Hematopoietic multipotent progenitor cell (in vitro differentiated cells): ENCODE results near the gene INVS. TPM values are rescaled to one million over a fixed set of nuclear protein-coding genes. Genes with fewer than 3 reads are reported as not detected.

Source experiments
- DNase-seq, 3 donors: peaks; one replicate each; pipeline ENCODE4 v3.0.0-alpha.2; 2011 to 2015; ENCODE audit warnings: low read depth in 2 of 3, low spot score in 2 of 3
- total RNA-seq: library from RNA; depleted of rRNA; stranded (reverse); fragments of >200 nt; gene quantifications from one replicate; pipeline ENCODE4 v1.2.3, GENCODE V29; 2012

Gene INVS
- total RNA-seq, 1 donor: 23.4 TPM

DNA sequence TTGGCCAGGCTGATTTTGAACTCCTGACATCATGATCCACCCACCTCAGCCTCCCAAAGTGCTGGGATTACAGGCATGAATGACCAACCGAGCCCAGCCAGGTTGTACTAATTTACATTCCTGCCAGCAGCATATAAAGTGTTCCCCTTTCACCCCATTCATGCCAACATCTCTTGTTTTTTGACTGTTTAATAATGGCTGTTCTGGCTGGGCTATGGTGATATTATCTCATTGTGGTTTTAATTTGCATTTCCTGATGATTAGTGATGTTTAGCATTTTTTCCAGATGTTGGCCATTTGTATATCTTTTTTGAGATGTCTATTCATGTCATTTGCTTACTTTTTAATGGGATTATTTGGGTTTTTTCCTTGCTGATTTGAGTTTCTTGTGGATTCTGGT is 87.3 kb downstream of the INVS start:
- no peak for DNase-seq

DNA sequence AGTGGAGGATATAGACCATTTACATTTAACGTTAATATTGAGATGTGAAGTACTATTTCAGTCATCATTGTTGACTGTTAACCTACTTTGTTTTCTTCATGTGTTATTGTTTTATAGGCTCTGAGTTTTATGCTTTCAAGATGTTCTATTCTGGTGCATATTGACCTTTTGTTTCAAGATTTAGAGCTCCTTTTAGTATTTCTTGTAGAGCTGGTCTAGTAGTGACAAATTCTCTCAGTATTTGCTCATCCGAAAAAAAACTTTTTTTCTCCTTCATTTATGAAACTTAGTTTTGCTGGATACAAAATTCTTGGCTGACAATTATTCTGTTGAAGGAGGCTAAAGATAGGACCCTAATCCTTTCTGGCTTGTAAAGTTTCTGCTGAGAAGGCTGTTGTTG is 91.3 kb downstream of the INVS start:
- DNase-seq: peak in 2 of 3 donors; percentile 5 to 47

DNA sequence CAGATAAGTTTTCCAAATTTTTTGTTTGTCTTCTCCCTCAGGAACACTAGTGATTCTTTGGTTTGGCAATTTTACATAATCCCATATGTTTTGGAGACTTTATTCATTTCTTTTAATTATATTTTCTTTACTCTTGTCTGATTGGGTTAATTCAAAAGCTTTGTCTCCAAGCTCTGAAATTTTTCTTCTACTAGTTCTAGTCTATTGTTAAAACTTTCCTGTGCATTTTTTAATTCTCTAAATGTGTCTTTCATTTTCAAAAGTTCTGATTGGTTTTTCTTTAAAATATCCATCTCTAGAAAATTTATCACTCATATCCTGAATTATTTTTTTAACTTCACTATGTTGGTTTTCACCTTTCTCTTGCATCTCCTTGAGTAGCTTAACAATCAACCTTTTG is 92.2 kb downstream of the INVS start:
- no peak for DNase-seq

DNA sequence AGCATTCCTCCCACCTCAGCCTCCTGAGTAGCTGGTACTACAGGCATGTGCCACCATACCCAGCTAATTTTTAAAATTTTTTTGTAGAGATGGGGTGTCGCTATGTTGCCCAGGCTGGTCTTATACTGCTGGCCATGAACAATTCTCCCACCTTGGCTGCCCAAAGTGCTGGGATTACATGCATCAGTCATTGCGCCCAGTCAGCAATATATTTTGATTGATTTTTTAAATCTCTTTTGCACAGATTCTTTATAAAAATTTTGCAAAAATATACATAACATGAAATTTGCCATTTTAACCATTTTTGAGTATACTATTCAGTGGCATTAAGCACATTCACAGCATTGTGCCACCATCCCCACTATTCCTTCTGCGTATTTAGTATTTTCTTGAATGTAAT is 94.0 kb downstream of the INVS start:
- no peak for DNase-seq

DNA sequence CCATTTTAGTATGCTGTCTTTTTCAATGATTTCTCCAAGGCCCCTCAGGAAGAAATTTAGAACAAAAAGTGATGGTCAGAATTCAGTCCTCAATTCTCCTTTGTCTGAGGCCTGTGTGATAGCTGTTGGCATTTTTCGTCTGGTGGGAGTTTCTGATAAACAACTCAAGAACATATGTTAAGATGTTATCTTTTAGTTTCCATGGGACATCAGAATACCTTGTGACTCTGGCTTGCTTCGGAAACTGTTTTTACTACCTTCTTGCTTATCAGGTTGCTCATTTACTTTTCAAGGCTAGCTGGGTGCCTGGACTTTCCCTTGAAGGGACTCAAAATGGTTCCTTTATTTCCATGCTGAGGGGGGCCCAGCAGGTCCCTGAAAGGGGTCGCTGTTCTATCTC is 97.2 kb downstream of the INVS start:
- no peak for DNase-seq

DNA sequence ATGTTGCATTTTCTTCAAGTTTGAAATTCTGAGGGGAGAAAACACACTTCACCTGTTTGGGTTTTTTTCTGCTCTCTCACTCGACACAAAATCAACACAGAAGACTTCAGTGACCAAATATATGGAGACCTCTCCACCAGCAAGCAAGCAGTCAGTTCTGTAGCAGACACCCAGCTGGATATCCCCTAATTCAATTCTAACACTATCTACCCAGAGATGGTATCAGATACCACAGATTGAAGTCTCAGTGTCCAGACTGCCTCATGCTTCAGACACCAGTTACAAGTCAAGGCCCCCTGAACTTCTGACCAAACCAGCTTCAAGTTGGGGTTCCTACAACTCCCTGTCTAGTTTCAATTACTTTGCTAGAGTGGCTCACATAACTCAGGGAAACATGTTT is 97.8 kb downstream of the INVS start:
- DNase-seq: no peak

DNA sequence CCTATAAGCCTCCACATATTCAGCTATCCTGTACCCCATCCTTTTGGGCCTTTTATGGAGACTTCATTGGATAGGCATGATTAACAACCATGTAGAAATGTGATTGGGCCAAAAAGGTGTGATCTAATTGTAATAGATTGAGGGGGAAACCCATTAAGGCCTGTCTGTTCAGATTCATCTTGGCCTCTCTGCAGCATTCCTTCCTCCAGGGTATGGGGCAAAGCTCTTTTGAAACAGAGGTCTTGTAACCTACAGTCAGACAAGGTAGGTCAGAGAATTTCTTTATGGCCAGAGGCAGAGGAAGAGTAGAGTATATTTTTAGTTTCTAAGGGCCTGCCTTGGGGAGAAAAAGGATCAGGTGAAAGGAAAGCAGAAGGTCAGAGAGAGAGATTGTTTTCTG is 98.5 kb downstream of the INVS start:
- DNase-seq: no peak

DNA sequence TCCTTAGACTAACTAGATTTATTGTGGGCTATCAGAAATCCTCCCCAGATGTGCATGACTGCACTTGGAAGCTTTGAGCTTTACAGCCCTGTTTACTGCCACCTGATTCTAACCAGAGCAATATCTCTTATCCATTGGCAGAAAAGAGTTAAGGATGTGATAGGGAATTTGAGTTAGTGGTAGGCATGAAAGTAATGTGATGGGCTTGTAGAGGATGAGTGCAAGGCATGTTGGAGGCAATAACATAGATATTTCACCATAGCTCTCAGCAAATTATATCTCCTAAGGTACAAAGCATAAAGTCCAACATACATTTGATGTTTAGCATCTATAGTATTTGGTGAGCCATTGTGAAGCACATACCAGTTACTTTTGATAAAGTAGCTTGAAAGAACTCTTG is 103.8 kb downstream of the INVS start:
- no peak for DNase-seq

DNA sequence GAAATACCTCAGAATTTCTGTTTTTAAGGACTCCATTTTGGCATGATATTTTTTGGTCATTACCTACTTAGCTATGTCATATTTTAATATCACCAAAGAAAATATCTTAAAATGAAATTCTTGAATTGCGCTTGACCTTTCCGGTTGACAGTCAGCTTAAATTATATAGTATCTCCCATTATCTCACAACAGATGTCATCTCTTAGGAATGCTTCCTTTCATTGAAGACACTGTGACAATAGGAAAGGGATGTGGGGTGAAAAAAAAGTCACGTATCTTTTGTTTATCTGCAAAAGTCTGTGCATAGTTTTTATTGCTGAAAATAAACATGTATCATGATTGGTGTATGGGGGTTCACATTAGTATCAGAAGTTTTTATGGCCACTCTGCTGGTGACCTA is 105.8 kb downstream of the INVS start:
- no peak for DNase-seq

DNA sequence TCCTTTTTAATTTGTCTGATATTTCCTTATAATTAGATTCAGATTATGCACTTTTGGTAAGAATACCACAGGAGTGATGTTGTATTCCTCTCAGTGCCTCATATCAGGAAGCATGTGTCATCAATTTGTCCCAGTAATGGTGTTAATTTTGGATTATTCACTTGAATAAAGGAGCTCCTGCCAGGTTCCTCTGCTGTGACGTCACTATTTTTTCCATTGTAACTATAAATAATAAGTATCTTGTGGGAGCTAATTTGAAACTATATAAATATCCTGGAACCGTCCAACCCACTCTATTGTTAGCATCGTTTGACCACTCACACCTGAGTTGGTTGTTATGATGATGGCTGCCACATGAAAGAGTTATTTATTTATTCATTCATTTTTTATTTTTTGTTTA is 107.9 kb downstream of the INVS start:
- no peak for DNase-seq

DNA sequence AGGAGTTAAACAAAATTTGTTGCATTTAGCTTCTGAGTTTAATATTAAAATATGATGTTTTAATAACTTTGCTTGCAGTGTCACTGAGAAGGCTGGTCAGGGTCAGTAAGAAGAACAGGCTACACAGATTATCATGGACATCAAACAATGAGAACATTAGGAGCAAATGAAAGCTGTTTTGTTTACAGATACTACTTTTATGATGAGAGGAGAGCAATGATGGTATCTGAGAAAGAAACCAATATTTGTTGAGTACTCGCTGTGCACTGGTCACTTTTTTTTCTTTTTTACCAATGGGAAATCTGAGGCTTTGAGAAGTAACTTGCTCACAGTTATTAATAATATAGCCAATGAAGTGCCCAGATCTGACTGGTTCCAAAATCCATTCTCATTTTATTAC is 109.6 kb downstream of the INVS start:
- DNase-seq: no peak

DNA sequence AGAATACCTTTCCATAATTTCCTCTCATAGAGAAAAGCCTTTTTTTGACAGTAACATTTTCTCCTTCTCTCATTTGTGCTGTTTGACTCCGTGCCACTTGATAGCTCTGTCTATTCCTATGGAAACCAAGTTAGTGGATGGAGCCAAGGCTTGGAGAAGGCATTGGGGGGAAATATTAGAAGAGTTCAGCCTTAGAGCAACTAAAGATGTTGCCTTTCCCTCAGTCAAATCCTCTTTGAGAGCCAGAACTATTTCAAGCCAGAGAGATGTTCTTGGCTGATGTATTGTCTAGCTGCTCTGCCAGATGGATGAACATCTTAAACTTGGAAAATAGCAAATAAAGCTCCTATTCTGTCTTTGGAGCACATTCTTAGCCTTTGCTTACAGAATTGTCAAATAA is 112.4 kb downstream of the INVS start:
- no peak for DNase-seq

DNA sequence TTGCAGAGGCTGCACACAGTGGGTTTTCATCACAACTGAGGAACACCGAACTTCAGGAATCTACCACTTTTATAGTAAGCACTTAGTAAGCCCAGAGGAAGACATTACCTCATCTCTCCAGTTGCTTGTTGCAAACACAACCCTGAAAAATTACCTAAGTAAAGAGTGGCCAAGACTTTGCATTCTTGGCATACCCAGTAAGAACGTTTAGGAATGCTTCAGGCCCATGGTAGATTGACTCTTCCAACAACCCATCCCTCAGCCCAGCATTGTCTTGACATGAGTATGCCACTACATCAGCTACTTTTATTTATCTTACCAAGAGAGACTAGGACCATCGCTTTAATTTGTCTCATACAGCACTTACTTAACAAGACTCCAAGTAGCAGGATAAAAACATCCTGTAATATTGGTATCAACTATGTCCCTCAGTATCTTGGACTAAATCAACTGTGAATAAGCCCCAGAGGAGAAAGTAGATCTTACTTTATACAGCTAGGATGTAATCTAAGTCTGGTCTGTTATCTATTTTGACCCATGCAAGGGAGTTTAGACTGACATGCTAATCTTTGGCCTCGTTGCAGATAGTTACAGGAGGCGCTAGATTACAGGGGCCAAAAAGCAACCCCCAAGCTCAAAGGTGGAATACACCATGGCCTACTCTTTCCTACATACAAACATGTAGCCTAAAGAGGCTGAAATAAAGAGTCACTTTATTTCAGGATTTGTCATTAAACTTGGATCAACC is 114.9 kb downstream of the INVS start:
- DNase-seq: no peak

DNA sequence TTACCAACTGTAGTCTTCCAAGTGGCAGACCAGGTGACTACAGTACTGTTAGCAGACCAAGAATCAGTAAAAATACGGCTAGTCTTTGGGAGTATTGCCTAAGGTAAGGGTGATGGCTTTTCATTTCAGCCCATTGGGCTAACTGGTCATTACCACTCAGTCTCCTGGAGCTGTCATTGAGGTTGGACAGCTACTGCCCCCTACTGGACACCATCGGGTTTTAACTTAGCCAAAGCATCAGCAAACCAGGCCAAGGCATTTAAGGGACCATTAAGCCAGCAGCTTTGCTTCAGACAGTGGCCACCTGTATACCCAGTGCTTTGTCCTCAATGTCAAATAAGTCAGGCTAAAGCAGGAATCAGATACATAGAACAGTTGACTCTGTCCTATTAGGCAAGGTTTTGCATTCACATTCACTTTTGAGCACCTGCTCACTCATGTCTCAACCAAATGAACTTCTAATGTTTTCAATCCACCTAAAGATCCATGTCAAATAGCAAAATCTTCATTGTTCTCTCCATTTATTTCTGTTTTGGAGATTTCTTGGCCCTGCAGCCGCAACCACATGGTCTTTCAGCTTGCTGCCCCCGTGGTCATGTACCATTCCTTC is 117.2 kb downstream of the INVS start:
- peak; percentile 33 to 72 (median 45) for DNase-seq

DNA sequence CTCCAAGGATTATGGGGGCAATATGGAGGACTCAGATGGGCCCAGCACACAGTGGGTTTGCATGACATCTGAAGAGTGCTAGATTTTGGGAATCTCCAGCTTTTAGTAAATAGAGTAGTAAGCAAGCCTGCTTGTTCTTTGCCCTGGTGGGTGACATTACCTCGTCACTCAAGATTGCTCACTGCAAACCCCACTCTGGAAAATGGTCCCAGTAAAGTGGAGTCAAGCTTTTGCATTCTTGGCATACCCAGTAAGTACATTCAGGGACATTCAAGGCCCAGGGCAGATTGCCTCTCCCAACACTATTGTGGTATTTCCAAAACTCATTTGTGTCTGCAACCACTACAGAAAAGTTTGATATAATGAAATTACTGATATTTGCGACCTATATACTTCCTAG is 118.5 kb downstream of the INVS start:
- DNase-seq: no peak

DNA sequence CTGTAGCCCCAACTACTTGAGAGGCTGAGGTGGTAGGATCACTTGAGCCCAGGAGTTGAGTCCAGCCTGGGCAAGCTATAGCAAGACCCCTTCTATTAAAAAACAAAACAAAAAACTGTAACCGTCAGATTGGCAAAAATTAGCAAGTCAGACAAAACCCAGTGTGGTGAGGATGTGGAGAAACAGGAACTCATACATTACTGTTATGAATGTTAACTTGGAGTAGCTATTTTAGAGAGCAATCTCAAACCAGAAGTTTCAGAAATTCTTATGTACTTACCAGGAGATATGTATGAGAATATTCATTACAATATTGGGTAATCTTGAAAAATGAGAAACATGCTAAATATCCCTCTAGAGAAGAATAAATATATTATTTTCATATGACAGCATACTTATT is 120.3 kb downstream of the INVS start:
- peak in 1 of 3 donors; percentile 52 for DNase-seq

DNA sequence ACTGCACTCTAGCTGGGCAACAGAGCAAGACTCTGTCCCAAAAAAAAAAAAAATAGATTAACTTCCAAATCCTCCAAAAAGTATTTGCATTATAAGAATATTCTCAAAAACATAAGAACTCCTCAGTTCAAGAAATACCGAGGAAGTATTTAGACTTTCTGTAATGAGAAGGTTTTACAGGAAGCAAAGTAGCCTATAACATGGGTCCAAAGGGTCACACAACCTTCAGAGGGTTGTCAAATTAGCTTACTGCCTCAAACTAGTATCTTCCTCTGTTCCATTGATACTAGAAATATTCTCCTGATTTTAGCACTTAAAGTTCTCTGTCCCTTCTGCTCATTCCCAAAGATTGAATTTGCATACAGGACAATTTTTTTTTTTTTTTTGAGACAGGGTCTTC is 121.9 kb downstream of the INVS start:
- DNase-seq: no peak

DNA sequence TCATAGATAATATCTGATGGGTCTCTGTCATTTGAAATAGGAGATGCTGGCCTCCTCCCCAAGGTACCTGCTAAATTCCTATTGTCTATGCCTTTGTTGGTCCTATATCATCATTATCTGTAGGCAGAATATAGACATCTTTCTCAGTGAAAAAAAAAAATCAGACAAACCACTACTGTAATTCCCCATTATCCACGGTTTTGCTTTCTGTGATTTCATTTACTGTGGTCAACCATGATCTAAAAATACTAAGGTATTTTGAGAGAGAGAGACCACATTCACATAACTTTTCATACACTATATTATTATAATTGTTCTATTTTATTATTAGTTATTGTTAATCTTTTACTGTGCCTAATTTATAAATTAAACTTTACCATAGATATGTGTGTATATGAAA is 122.5 kb downstream of the INVS start:
- no peak for DNase-seq

DNA sequence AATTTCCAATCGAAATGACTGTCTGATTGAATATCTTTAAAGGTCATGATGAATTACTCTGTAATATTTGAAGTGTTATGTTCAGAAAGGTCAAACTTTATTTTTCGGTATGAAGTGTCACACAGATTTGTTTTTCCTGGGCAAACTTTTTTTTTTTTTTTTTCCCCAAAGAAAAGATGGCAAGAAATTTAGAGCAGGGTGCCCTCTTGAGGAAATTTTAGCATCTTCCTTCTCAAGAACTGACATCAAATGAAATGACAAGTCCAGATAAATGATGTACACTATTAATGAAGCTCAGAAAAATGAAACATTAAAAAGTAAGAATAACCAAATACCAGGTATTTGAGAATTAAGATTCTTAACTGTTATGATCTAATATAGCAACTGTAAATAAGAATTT is 123.6 kb downstream of the INVS start:
- peak in 1 of 3 donors; percentile 41 for DNase-seq

DNA sequence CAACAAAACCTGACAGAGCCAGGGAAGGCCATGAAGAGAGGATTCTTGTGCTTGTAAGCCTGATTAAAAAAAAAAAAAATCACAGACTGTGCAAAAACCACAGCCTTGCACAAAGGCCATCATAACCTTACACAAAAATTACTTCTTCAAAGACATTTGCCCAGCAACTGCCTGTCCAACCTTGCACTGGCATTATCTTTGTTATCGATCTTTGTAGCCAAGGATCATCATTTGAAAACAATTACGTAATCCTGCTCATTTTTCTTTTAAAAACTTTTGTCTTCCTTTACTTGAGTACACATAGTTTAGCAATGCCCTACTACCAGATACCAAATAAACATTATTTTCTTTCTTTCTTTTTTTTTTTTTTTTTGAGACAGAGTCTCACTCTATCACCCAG is 128.6 kb downstream of the INVS start:
- DNase-seq: no peak

DNA sequence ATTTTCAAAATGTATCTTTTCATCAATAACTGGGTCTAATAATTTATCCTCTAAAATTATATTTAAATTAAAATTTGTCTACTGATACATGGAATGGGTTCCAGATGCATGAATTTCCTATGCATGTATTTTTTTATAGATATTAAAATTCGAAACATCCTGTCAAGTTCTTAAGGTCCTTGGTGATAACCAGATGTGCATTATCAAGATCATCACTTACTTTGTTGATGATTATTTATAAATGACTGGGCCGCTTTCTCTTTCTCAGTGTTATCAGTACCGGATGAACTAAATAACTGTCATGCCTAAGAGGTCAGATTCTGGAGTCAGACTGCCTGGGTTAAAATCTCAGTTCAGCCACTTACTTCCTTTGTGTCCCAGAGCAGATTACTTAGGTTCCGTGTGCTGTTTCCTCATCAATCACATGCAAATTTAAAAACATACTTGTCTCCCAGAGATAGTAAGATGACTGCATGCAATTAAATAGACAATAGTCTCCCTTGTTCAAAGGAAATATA is 129.4 kb downstream of the INVS start:
- no peak for DNase-seq

DNA sequence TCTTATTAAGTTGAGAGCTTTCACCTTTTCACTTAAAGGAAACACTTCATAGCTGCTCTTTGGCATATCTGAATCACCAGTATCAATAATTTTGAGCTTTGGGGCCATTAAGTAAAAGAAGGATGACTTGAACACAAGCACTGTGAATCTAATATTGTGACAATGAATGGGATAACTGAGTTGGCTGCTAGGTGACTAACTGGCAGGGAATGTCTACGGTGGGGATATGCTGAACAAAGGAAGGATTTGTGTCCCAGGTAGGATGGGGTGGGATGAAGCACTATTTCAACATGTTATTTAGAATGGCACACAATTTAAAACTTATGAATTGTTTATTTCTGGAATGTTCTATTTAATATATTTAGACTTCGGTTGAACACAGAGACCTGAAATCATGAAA is 130.1 kb downstream of the INVS start:
- DNase-seq: no peak

DNA sequence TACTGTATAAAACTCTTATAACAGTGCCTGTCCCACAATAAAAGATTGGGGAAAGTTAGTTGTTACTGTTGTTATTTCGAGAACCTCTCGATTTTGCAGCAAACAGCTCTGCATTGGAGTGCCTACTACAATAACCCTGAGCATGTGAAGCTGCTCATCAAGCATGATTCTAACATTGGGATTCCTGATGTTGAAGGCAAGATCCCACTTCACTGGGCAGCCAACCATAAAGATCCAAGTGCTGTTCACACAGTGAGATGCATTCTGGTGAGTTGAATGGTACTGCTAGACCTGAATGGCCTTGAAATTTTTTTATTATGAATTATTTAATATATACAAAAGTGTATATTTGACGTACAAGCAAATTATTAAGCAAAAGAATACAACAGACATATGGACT is 130.5 kb downstream of the INVS start:
- no peak for DNase-seq
